Measurements from ENCODE around the gene CAMTA1. TPM values are rescaled to one million over a fixed set of nuclear protein-coding genes. Genes with fewer than 3 reads are reported as not detected.

The CAMTA1 gene
- total RNA-seq, 2 donors from 2014 or later: 100 to 102 TPM

GRCh38 chr1:7770669-7770996 lies 985.4 kb downstream of the CAMTA1 start:
- Histone ChIP-seq H3K27me3 (replicated peaks; ENCODE audit: insufficient read depth) (no peaks in the 10 kb centered on the region), H3K9me3 (no peaks in the 10 kb centered on the region), H3K27ac (peak overlapping the region; percentile 84 to 94), H3K4me3 (peak overlapping the region; percentile 90 to 92), H3K36me3 (no peaks in the 10 kb centered on the region), H3K4me1 (replicated peaks) (peaks cover 5% of the 10 kb centered on the region)
- 8% methylated on average over 6 of the region's 6 CpGs for WGBS
- TF ChIP-seq POLR2A (IDR thresholded peaks at IDR 0.05) (no peak), CTCF (IDR thresholded peaks at IDR 0.05) (no peak), POLR2AphosphoS5 (IDR thresholded peaks at IDR 0.05) (no peak)
- DNase-seq (ENCODE audit: low spot score): no peak
- intact Hi-C loops (cut with DNase I): no loop called here

DNA sequence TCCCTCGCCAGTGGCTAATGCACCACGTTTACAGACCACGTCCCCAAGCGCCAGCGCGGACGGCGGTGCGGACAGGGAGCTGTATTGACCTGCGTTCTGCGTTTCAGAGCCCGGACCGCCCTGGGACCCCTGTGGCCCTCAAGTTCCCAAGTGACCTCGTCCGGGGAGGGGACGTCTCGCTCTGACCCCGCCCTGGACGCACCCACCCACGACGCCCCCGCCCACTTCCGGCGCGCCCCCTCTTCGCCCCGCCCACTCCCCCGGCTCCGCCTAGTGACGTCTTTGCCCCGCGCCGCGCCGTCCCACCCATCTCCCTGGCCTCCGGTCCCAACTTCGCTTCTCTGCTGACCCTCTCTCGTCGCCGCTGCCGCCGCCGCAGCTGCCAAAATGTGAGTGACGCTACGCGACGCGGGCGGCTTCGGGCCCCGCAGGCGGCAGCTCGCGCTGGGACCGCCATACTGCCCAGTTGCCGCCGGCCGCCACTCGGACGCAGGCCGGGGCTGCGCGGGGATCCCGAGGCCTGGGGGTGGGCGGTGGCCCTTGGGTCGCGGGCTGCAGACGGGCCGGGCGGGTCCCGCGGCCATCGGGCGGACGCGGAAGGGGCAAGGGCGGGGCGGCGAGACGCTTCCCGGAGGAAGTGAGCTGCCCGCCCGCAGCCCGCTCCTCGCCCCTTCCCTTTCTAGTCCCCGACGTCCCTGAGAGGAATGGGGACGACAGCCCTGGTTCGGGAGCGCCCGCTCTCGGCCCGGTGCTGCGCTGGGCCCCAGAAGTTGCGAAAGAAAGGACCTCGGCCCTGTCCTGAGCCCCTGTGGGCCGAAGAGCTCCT lies 986.0 kb downstream of the CAMTA1 start, which contains the start of gene VAMP3:
TSS of gene VAMP3 (plus strand) at position 300 of the 826 bp plus-strand sequence. CDS start at position 388, 88 bp downstream.
- Histone ChIP-seq H3K4me3 (peak within 1 kb of the TSS; percentile 90 to 92), H3K27ac (peak within 1 kb of the TSS; percentile 84 to 94), H3K9me3 (no peaks in the 10 kb centered on the region), H3K4me1 (replicated peaks) (peaks cover 5% of the 10 kb centered on the region), H3K36me3 (no peaks in the 10 kb centered on the region), H3K27me3 (replicated peaks; ENCODE audit: insufficient read depth) (no peaks in the 10 kb centered on the region)
- peak; percentile 85 for DNase-seq (ENCODE audit: low spot score)
- TF ChIP-seq POLR2A (IDR thresholded peaks at IDR 0.05) (peak; percentile 75), CTCF (IDR thresholded peaks at IDR 0.05) (no peak), POLR2AphosphoS5 (IDR thresholded peaks at IDR 0.05) (peak; percentile 67)
- intact Hi-C loops (cut with DNase I): no loop called here
- under 1% methylated on average over 86 of the region's 97 CpGs for WGBS

DNA sequence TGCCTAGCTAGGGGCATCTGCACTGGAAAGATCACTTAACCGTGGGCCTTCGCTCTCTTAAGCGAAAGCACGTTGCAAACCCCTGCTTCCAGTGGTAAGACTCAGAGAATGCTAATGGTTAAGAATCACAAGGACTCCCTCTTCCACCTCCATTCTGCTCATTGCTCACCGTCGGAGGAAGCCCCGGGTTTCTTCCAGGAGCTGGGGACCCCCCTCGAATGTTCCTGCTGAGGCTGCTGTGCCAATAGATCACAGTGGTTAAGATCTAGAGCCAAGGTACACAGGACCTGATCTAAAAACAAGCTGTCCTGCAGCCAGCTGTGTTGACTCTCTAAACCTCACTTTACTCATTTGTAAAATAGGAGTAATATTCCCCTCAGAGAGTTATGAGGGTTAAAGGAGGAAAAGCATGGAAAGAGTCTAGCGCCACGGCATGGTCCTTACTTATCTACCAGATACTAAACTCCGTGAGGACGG lies 986.6 kb downstream of the CAMTA1 start:
- Histone ChIP-seq H3K4me1 (replicated peaks) (peaks cover 5% of the 10 kb centered on the region), H3K27ac (peak overlapping the region; percentile 84 to 94), H3K27me3 (replicated peaks; ENCODE audit: insufficient read depth) (no peaks in the 10 kb centered on the region), H3K36me3 (no peaks in the 10 kb centered on the region), H3K4me3 (peak overlapping the region; percentile 90 to 92), H3K9me3 (no peaks in the 10 kb centered on the region)
- 12% methylated on average over 12 of the region's 12 CpGs for WGBS
- DNase-seq (ENCODE audit: low spot score): no peak
- intact Hi-C loops (cut with DNase I): no loop called here
- TF ChIP-seq POLR2AphosphoS5 (IDR thresholded peaks at IDR 0.05): no peak
- TF ChIP-seq CTCF (IDR thresholded peaks at IDR 0.05): no peak
- no peak for TF ChIP-seq POLR2A (IDR thresholded peaks at IDR 0.05)

GRCh38 chr1:7777591-7777990 lies 992.3 kb downstream of the CAMTA1 start:
- H3K27me3 ChIP-seq (replicated peaks; ENCODE audit: insufficient read depth): no peaks in the 10 kb centered on the region
- no peaks in the 10 kb centered on the region for H3K36me3 ChIP-seq
- TF ChIP-seq CTCF (IDR thresholded peaks at IDR 0.05) (no peak), POLR2AphosphoS5 (IDR thresholded peaks at IDR 0.05) (no peak)
- DNase-seq (ENCODE audit: low spot score): no peak
- 68% methylated on average over 3 of the region's 3 CpGs for WGBS
- intact Hi-C loops (cut with DNase I): no loop called here
- no peak overlapping the region for H3K4me3 ChIP-seq
- H3K9me3 ChIP-seq: no peaks in the 10 kb centered on the region
- H3K4me1 ChIP-seq (replicated peaks): no peaks in the 10 kb centered on the region
- H3K27ac ChIP-seq: no peak overlapping the region

Data from prostate gland (tissue), 2 donors.